ENCODE data around the gene PPP1CB.
"Not testable (repeated sequence)": the region's sequence is repeated elsewhere in the genome, so short reads cannot be mapped to it uniquely, and the experiment has no call there.

The PPP1CB gene

GRCh38 chr2:28717339-28717758, 34.3 kb upstream of the PPP1CB start:
- no peaks in the 10 kb centered on the region for H3K9me3 ChIP-seq (ENCODE audit: control insufficient read depth, insufficient read depth, low read length)
- no CpG with 5 or more reads among the region's 5 CpGs for WGBS (ENCODE audit: insufficient coverage, insufficient read length)
- H3K4me1 ChIP-seq (ENCODE audit: control insufficient read depth, insufficient read depth, low read length), result no peaks in the 10 kb centered on the region
- H3K27me3 ChIP-seq (ENCODE audit: control insufficient read depth, insufficient read depth, low read length), result no peaks in the 10 kb centered on the region
- H3K27ac ChIP-seq (ENCODE audit: low read length), result no peak overlapping the region
- no peak for DNase-seq (ENCODE audit: low read depth, low spot score)
- H3K36me3 ChIP-seq (ENCODE audit: control insufficient read depth, insufficient read depth, low read length), result no peaks in the 10 kb centered on the region
- no peak overlapping the region for H3K4me3 ChIP-seq (ENCODE audit: low read length)

GRCh38 chr2:28720345-28720744, 31.3 kb upstream of the PPP1CB start:
- Histone ChIP-seq H3K36me3 (ENCODE audit: control insufficient read depth, insufficient read depth, low read length) (no peaks in the 10 kb centered on the region), H3K4me3 (ENCODE audit: low read length) (no peak overlapping the region), H3K4me1 (ENCODE audit: control insufficient read depth, insufficient read depth, low read length) (no peaks in the 10 kb centered on the region), H3K27me3 (ENCODE audit: control insufficient read depth, insufficient read depth, low read length) (no peaks in the 10 kb centered on the region), H3K27ac (ENCODE audit: low read length) (no peak overlapping the region), H3K9me3 (ENCODE audit: control insufficient read depth, insufficient read depth, low read length) (no peaks in the 10 kb centered on the region)
- DNase-seq (ENCODE audit: low read depth, low spot score), result no peak
- no CpG with 5 or more reads among the region's 3 CpGs for WGBS (ENCODE audit: insufficient coverage, insufficient read length)

GRCh38 chr2:28721601-28722191, 29.9 kb upstream of the PPP1CB start:
- H3K9me3 ChIP-seq (ENCODE audit: control insufficient read depth, insufficient read depth, low read length), result no peaks in the 10 kb centered on the region
- no peaks in the 10 kb centered on the region for H3K36me3 ChIP-seq (ENCODE audit: control insufficient read depth, insufficient read depth, low read length)
- H3K4me3 ChIP-seq (ENCODE audit: low read length), result no peak overlapping the region
- no CpG with 5 or more reads among the region's 7 CpGs for WGBS (ENCODE audit: insufficient coverage, insufficient read length)
- no peak for DNase-seq (ENCODE audit: low read depth, low spot score)
- H3K27me3 ChIP-seq (ENCODE audit: control insufficient read depth, insufficient read depth, low read length), result no peaks in the 10 kb centered on the region
- H3K4me1 ChIP-seq (ENCODE audit: control insufficient read depth, insufficient read depth, low read length), result no peaks in the 10 kb centered on the region
- H3K27ac ChIP-seq (ENCODE audit: low read length), result no peak overlapping the region

GRCh38 chr2:28725021-28725711, 26.5 kb upstream of the PPP1CB start:
- Histone ChIP-seq H3K27ac (ENCODE audit: low read length) (no peak overlapping the region), H3K4me1 (ENCODE audit: control insufficient read depth, insufficient read depth, low read length) (no peaks in the 10 kb centered on the region), H3K9me3 (ENCODE audit: control insufficient read depth, insufficient read depth, low read length) (no peaks in the 10 kb centered on the region), H3K36me3 (ENCODE audit: control insufficient read depth, insufficient read depth, low read length) (no peaks in the 10 kb centered on the region), H3K27me3 (ENCODE audit: control insufficient read depth, insufficient read depth, low read length) (no peaks in the 10 kb centered on the region), H3K4me3 (ENCODE audit: low read length) (no peak overlapping the region)
- no CpG with 5 or more reads among the region's 8 CpGs for WGBS (ENCODE audit: insufficient coverage, insufficient read length)
- DNase-seq (ENCODE audit: low read depth, low spot score), result no peak

GRCh38 chr2:28726177-28726576, 25.5 kb upstream of the PPP1CB start:
- Histone ChIP-seq H3K27me3 (ENCODE audit: control insufficient read depth, insufficient read depth, low read length) (no peaks in the 10 kb centered on the region), H3K4me1 (ENCODE audit: control insufficient read depth, insufficient read depth, low read length) (no peaks in the 10 kb centered on the region), H3K4me3 (ENCODE audit: low read length) (no peak overlapping the region), H3K27ac (ENCODE audit: low read length) (no peak overlapping the region), H3K36me3 (ENCODE audit: control insufficient read depth, insufficient read depth, low read length) (no peaks in the 10 kb centered on the region), H3K9me3 (ENCODE audit: control insufficient read depth, insufficient read depth, low read length) (no peaks in the 10 kb centered on the region)
- DNase-seq (ENCODE audit: low read depth, low spot score), result no peak
- WGBS (ENCODE audit: insufficient coverage, insufficient read length), result no CpG with 5 or more reads among the region's 4 CpGs

- DNase-seq (ENCODE audit: low read depth, low spot score), result no peak
- no peak overlapping the region for H3K27ac ChIP-seq (ENCODE audit: low read length)
- no peaks in the 10 kb centered on the region for H3K36me3 ChIP-seq (ENCODE audit: control insufficient read depth, insufficient read depth, low read length)
- no peaks in the 10 kb centered on the region for H3K9me3 ChIP-seq (ENCODE audit: control insufficient read depth, insufficient read depth, low read length)
- H3K4me1 ChIP-seq (ENCODE audit: control insufficient read depth, insufficient read depth, low read length), result no peaks in the 10 kb centered on the region
- H3K27me3 ChIP-seq (ENCODE audit: control insufficient read depth, insufficient read depth, low read length), result no peaks in the 10 kb centered on the region
- H3K4me3 ChIP-seq (ENCODE audit: low read length), result no peak overlapping the region
These were observed 21.9 kb upstream of the PPP1CB start for GRCh38 chr2:28729698-28730097.

- DNase-seq (ENCODE audit: low read depth, low spot score), result no peak
- no peak overlapping the region for H3K4me3 ChIP-seq (ENCODE audit: low read length)
- no peak overlapping the region for H3K27ac ChIP-seq (ENCODE audit: low read length)
- no peaks in the 10 kb centered on the region for H3K27me3 ChIP-seq (ENCODE audit: control insufficient read depth, insufficient read depth, low read length)
- no peaks in the 10 kb centered on the region for H3K36me3 ChIP-seq (ENCODE audit: control insufficient read depth, insufficient read depth, low read length)
- H3K4me1 ChIP-seq (ENCODE audit: control insufficient read depth, insufficient read depth, low read length), result no peaks in the 10 kb centered on the region
- no peaks in the 10 kb centered on the region for H3K9me3 ChIP-seq (ENCODE audit: control insufficient read depth, insufficient read depth, low read length)
- no CpG with 5 or more reads among the region's 5 CpGs for WGBS (ENCODE audit: insufficient coverage, insufficient read length)
These were observed 20.9 kb upstream of the PPP1CB start for GRCh38 chr2:28730641-28731146.

GRCh38 chr2:28735511-28735910, 16.1 kb upstream of the PPP1CB start:
- Histone ChIP-seq H3K4me3 (ENCODE audit: low read length) (no peak overlapping the region), H3K4me1 (ENCODE audit: control insufficient read depth, insufficient read depth, low read length) (no peaks in the 10 kb centered on the region), H3K27ac (ENCODE audit: low read length) (no peak overlapping the region), H3K27me3 (ENCODE audit: control insufficient read depth, insufficient read depth, low read length) (no peaks in the 10 kb centered on the region), H3K36me3 (ENCODE audit: control insufficient read depth, insufficient read depth, low read length) (no peaks in the 10 kb centered on the region), H3K9me3 (ENCODE audit: control insufficient read depth, insufficient read depth, low read length) (no peaks in the 10 kb centered on the region)
- DNase-seq (ENCODE audit: low read depth, low spot score), result no peak
- no CpG with 5 or more reads among the region's 6 CpGs for WGBS (ENCODE audit: insufficient coverage, insufficient read length)

- no peaks in the 10 kb centered on the region for H3K36me3 ChIP-seq (ENCODE audit: control insufficient read depth, insufficient read depth, low read length)
- no peak overlapping the region for H3K4me3 ChIP-seq (ENCODE audit: low read length)
- no peaks in the 10 kb centered on the region for H3K27me3 ChIP-seq (ENCODE audit: control insufficient read depth, insufficient read depth, low read length)
- no peak for DNase-seq (ENCODE audit: low read depth, low spot score)
- H3K27ac ChIP-seq (ENCODE audit: low read length), result no peak overlapping the region
- no peaks in the 10 kb centered on the region for H3K4me1 ChIP-seq (ENCODE audit: control insufficient read depth, insufficient read depth, low read length)
- no peaks in the 10 kb centered on the region for H3K9me3 ChIP-seq (ENCODE audit: control insufficient read depth, insufficient read depth, low read length)
- no CpG with 5 or more reads among the region's 3 CpGs for WGBS (ENCODE audit: insufficient coverage, insufficient read length)
These were observed 15.6 kb upstream of the PPP1CB start for GRCh38 chr2:28736034-28736433.

GRCh38 chr2:28737655-28738054, 14.0 kb upstream of the PPP1CB start:
- no peaks in the 10 kb centered on the region for H3K36me3 ChIP-seq (ENCODE audit: control insufficient read depth, insufficient read depth, low read length)
- H3K27me3 ChIP-seq (ENCODE audit: control insufficient read depth, insufficient read depth, low read length), result no peaks in the 10 kb centered on the region
- DNase-seq (ENCODE audit: low read depth, low spot score), result no peak
- no CpG with 5 or more reads among the region's 1 CpG for WGBS (ENCODE audit: insufficient coverage, insufficient read length)
- no peaks in the 10 kb centered on the region for H3K4me1 ChIP-seq (ENCODE audit: control insufficient read depth, insufficient read depth, low read length)
- H3K27ac ChIP-seq (ENCODE audit: low read length), result no peak overlapping the region
- no peak overlapping the region for H3K4me3 ChIP-seq (ENCODE audit: low read length)
- no peaks in the 10 kb centered on the region for H3K9me3 ChIP-seq (ENCODE audit: control insufficient read depth, insufficient read depth, low read length)

GRCh38 chr2:28742619-28743018, 9.0 kb upstream of the PPP1CB start:
- H3K27me3 ChIP-seq (ENCODE audit: control insufficient read depth, insufficient read depth, low read length); H3K9me3 ChIP-seq (ENCODE audit: control insufficient read depth, insufficient read depth, low read length); H3K4me1 ChIP-seq (ENCODE audit: control insufficient read depth, insufficient read depth, low read length); H3K36me3 ChIP-seq (ENCODE audit: control insufficient read depth, insufficient read depth, low read length); H3K4me3 ChIP-seq (ENCODE audit: low read length); H3K27ac ChIP-seq (ENCODE audit: low read length); DNase-seq (ENCODE audit: low read depth, low spot score): not testable (repeated sequence)
- WGBS (ENCODE audit: insufficient coverage, insufficient read length), result no CpG with 5 or more reads among the region's 6 CpGs

Data from iPS DF 6.9 (cell line).